Neuronal stem cell (in vitro differentiated cells): ENCODE data around the gene ANTXR1.

Source experiments
- DNase-seq: peaks from one replicate; pipeline ENCODE4 v3.0.0-alpha.2; 2013; ENCODE audit warnings: low spot score
- H2AFZ ChIP-seq: one replicate; pipeline ENCODE4 v1.6.1; 2013; ENCODE audit warnings: mild to moderate bottlenecking, low read length, inconsistent platforms
- H2AK5ac ChIP-seq: 2 replicates; pipeline ENCODE4 v1.6.1; 2013; ENCODE audit warnings: low read depth, mild to moderate bottlenecking, inconsistent platforms, low read length, moderate library complexity, mixed read lengths
- H2BK120ac ChIP-seq: 2 replicates; pipeline ENCODE4 v1.6.1; 2013; ENCODE audit warnings: low read depth, mild to moderate bottlenecking, inconsistent platforms, low read length, moderate library complexity, mixed read lengths
- H2BK12ac ChIP-seq: one replicate; pipeline ENCODE4 v1.6.1; 2013; ENCODE audit warnings: low read length, inconsistent platforms
- H2BK15ac ChIP-seq: 2 replicates; pipeline ENCODE4 v1.6.1; 2013; ENCODE audit warnings: mild to moderate bottlenecking, low read length, inconsistent platforms, mixed read lengths
- H2BK5ac ChIP-seq: one replicate; pipeline ENCODE4 v1.6.1; 2013; ENCODE audit warnings: inconsistent platforms, mild to moderate bottlenecking, low read length, moderate library complexity
- H3K14ac ChIP-seq: one replicate; pipeline ENCODE4 v1.6.1; 2013; ENCODE audit warnings: low read length, inconsistent platforms
- H3K18ac ChIP-seq: 2 replicates; pipeline ENCODE4 v1.6.1; 2013; ENCODE audit warnings: low read length, inconsistent platforms
- H3K23ac ChIP-seq: 2 replicates; pipeline ENCODE4 v1.6.1; 2013; ENCODE audit warnings: low read depth, mild to moderate bottlenecking, mixed read lengths, low read length, inconsistent platforms; ENCODE audit not compliant: poor library complexity
- H3K27ac ChIP-seq: replicated peaks from 3 replicates; pipeline ENCODE4 v1.5.1; 2013; ENCODE audit warnings: low read length, inconsistent platforms
- H3K27me3 ChIP-seq, 3 experiments: 2 replicates each; pipeline ENCODE4 v1.6.1; 2013; ENCODE audit warnings: low read length in 3 of 3, mild to moderate bottlenecking in 2 of 3, inconsistent platforms in 1 of 3, low read depth in 1 of 3, mixed read lengths in 1 of 3, moderate library complexity in 1 of 3; ENCODE audit not compliant: control insufficient read depth in 3 of 3, insufficient read depth in 3 of 3
- H3K36me3 ChIP-seq, 2 donors: replicated peaks in 1 of 2; 2 replicates each; pipeline ENCODE4 v1.6.1; 2013; ENCODE audit warnings: low read length in 2 of 2; ENCODE audit not compliant: control insufficient read depth in 2 of 2, insufficient read depth in 2 of 2
- H3K4ac ChIP-seq: 2 replicates; pipeline ENCODE4 v1.6.1; 2013; ENCODE audit warnings: inconsistent platforms, mild to moderate bottlenecking, low read length, moderate library complexity
- H3K4me1 ChIP-seq, 2 donors: 1 replicate in 1 of 2; 2 replicates in 1 of 2; pipeline ENCODE4 v1.6.1; 2013; ENCODE audit warnings: low read length in 2 of 2, low read depth in 1 of 2; ENCODE audit not compliant: control insufficient read depth in 2 of 2, insufficient read depth in 1 of 2
- H3K4me2 ChIP-seq: one replicate; pipeline ENCODE4 v1.6.1; 2013; ENCODE audit warnings: mild to moderate bottlenecking, low read length, inconsistent platforms; ENCODE audit not compliant: insufficient read depth, poor library complexity, severe bottlenecking
- H3K4me3 ChIP-seq, 2 donors: 2 replicates each; pipeline ENCODE4 v1.5.1; 2013; ENCODE audit warnings: low read length in 2 of 2, mild to moderate bottlenecking in 2 of 2, inconsistent platforms in 1 of 2, moderate library complexity in 1 of 2
- H3K79me1 ChIP-seq: one replicate; pipeline ENCODE4 v1.6.1; 2013; ENCODE audit warnings: low read depth, mild to moderate bottlenecking, inconsistent platforms, low read length, moderate library complexity
- H3K9ac ChIP-seq: one replicate; pipeline ENCODE4 v1.6.1; 2013; ENCODE audit warnings: mild to moderate bottlenecking, low read depth, low read length, inconsistent platforms; ENCODE audit not compliant: poor library complexity
- H3K9me3 ChIP-seq, 2 donors: replicated peaks in 1 of 2; 2 replicates each; pipeline versions ENCODE3 to v1.6.1; 2013; ENCODE audit warnings: low read length in 2 of 2, mild to moderate bottlenecking in 2 of 2, inconsistent platforms in 1 of 2, low read depth in 1 of 2, mixed read lengths in 1 of 2, moderate library complexity in 1 of 2; ENCODE audit not compliant: control insufficient read depth in 2 of 2, insufficient read depth in 1 of 2
- H4K8ac ChIP-seq: one replicate; pipeline ENCODE4 v1.6.1; 2013; ENCODE audit warnings: low read depth, mild to moderate bottlenecking, inconsistent platforms, low read length, moderate library complexity
- H4K91ac ChIP-seq: one replicate; pipeline ENCODE4 v1.6.1; 2013; ENCODE audit warnings: low read length, low read depth, mild to moderate bottlenecking, inconsistent platforms; ENCODE audit not compliant: poor library complexity
- WGBS, 2 donors: extraction: QIAGEN DNeasy Blood & Tissue Kit; methylation state at CpG; one replicate each; pipeline ENCODE4 v1.1.7; 2013; ENCODE audit warnings: missing lambda C conversion rate in 2 of 2, mixed read lengths in 1 of 2; ENCODE audit not compliant: insufficient read length in 2 of 2, insufficient replicate concordance in 1 of 2; ENCODE audit errors: extremely low coverage in 2 of 2; 5-methylcytosine and 5-hydroxymethylcytosine counted together

ANTXR1 gene

GRCh38 chr2:69061525-69061924 is 48.5 kb downstream of the ANTXR1 start:
- H3K4me1 ChIP-seq, result peaks cover 0 to 2% of the 10 kb centered on the region in 2 donors
- H2BK5ac ChIP-seq, result no peak overlapping the region
- no peaks in the 10 kb centered on the region for H3K79me1 ChIP-seq
- no peak overlapping the region for H3K4ac ChIP-seq
- no peak overlapping the region for H4K8ac ChIP-seq
- no peak for DNase-seq
- H2AK5ac ChIP-seq, result no peak overlapping the region
- peaks cover 1 to 20% of the 10 kb centered on the region in 2 donors for H3K36me3 ChIP-seq
- H2BK12ac ChIP-seq, result no peak overlapping the region
- H2BK15ac ChIP-seq, result no peak overlapping the region
- H4K91ac ChIP-seq, result no peak overlapping the region
- H3K27ac ChIP-seq, result no peak overlapping the region
- H2AFZ ChIP-seq, result no peak overlapping the region
- no peak overlapping the region for H2BK120ac ChIP-seq
- no peaks in the 10 kb centered on the region for H3K27me3 ChIP-seq
- no peak overlapping the region for H3K23ac ChIP-seq
- H3K18ac ChIP-seq, result no peak overlapping the region
- no peak overlapping the region for H3K9ac ChIP-seq
- no peak overlapping the region for H3K4me2 ChIP-seq
- peaks cover 0 to 22% of the 10 kb centered on the region in 2 donors for H3K9me3 ChIP-seq
- no peak overlapping the region for H3K4me3 ChIP-seq
- no peak overlapping the region for H3K14ac ChIP-seq

- H3K18ac ChIP-seq, result no peak overlapping the region
- no peak overlapping the region for H2BK12ac ChIP-seq
- H2BK120ac ChIP-seq, result no peak overlapping the region
- H3K4me3 ChIP-seq, result no peak overlapping the region
- H3K4me1 ChIP-seq, result peaks cover 0 to 2% of the 10 kb centered on the region in 2 donors
- H3K4me2 ChIP-seq, result no peak overlapping the region
- no peak for DNase-seq
- H3K23ac ChIP-seq, result no peak overlapping the region
- H2BK15ac ChIP-seq, result no peak overlapping the region
- WGBS, 2 donors, result no CpG with 5 or more reads among the region's 2 CpGs
- H3K79me1 ChIP-seq, result no peaks in the 10 kb centered on the region
- no peak overlapping the region for H2AK5ac ChIP-seq
- no peak overlapping the region for H3K9ac ChIP-seq
- H2AFZ ChIP-seq, result no peak overlapping the region
- H3K14ac ChIP-seq, result no peak overlapping the region
- no peak overlapping the region for H3K27ac ChIP-seq
- no peak overlapping the region for H2BK5ac ChIP-seq
- H3K36me3 ChIP-seq, result peaks cover 1 to 20% of the 10 kb centered on the region in 2 donors
- no peaks in the 10 kb centered on the region for H3K27me3 ChIP-seq
- H4K8ac ChIP-seq, result no peak overlapping the region
- no peak overlapping the region for H4K91ac ChIP-seq
- H3K9me3 ChIP-seq, result peaks cover 0 to 22% of the 10 kb centered on the region in 2 donors
- no peak overlapping the region for H3K4ac ChIP-seq
Observed at GRCh38 chr2:69062307-69062962, 49.5 kb downstream of the ANTXR1 start.

GRCh38 chr2:69065735-69066336 is 52.9 kb downstream of the ANTXR1 start:
- no peak overlapping the region for H3K4ac ChIP-seq
- H3K23ac ChIP-seq, result no peak overlapping the region
- peaks cover 0 to 12% of the 10 kb centered on the region in 2 donors for H3K36me3 ChIP-seq
- no peak for DNase-seq
- peaks cover 0 to 2% of the 10 kb centered on the region in 2 donors for H3K4me1 ChIP-seq
- no peak overlapping the region for H3K4me2 ChIP-seq
- no peak overlapping the region for H3K27ac ChIP-seq
- no peaks in the 10 kb centered on the region for H3K27me3 ChIP-seq
- no peak overlapping the region for H2BK12ac ChIP-seq
- no peak overlapping the region for H4K91ac ChIP-seq
- H3K9me3 ChIP-seq, result peaks cover 0 to 5% of the 10 kb centered on the region in 2 donors
- H3K79me1 ChIP-seq, result no peaks in the 10 kb centered on the region
- no peak overlapping the region for H2AFZ ChIP-seq
- H2BK5ac ChIP-seq, result no peak overlapping the region
- no peak overlapping the region for H2AK5ac ChIP-seq
- H3K4me3 ChIP-seq, result no peak overlapping the region
- no peak overlapping the region for H3K14ac ChIP-seq
- no CpG with 5 or more reads among the region's 1 CpG for WGBS, 2 donors
- no peak overlapping the region for H3K9ac ChIP-seq
- H2BK120ac ChIP-seq, result no peak overlapping the region
- H3K18ac ChIP-seq, result no peak overlapping the region
- no peak overlapping the region for H2BK15ac ChIP-seq
- no peak overlapping the region for H4K8ac ChIP-seq

- no peak overlapping the region for H3K4me2 ChIP-seq
- no peak overlapping the region for H2BK15ac ChIP-seq
- H4K8ac ChIP-seq, result no peak overlapping the region
- WGBS, 2 donors, result no CpG with 5 or more reads among the region's 2 CpGs
- H3K18ac ChIP-seq, result no peak overlapping the region
- H3K27ac ChIP-seq, result no peak overlapping the region
- no peak overlapping the region for H2BK12ac ChIP-seq
- no peak overlapping the region for H3K4ac ChIP-seq
- no peak for DNase-seq
- no peaks in the 10 kb centered on the region for H3K27me3 ChIP-seq
- H3K14ac ChIP-seq, result no peak overlapping the region
- no peak overlapping the region for H3K4me3 ChIP-seq
- no peak overlapping the region for H2BK5ac ChIP-seq
- H2AFZ ChIP-seq, result no peak overlapping the region
- H3K9ac ChIP-seq, result no peak overlapping the region
- peaks cover 0 to 23% of the 10 kb centered on the region in 2 donors for H3K36me3 ChIP-seq
- no peaks in the 10 kb centered on the region for H3K79me1 ChIP-seq
- peaks cover 0 to 5% of the 10 kb centered on the region in 2 donors for H3K9me3 ChIP-seq
- H3K4me1 ChIP-seq, result no peaks in the 10 kb centered on the region
- no peak overlapping the region for H4K91ac ChIP-seq
- no peak overlapping the region for H3K23ac ChIP-seq
- H2AK5ac ChIP-seq, result no peak overlapping the region
- H2BK120ac ChIP-seq, result no peak overlapping the region
Observed at GRCh38 chr2:69067026-69067630, 54.1 kb downstream of the ANTXR1 start.
